Renal cortical epithelial cell (primary cell): ENCODE measurements around the gene ELFN2. TPM values are rescaled to one million over a fixed set of nuclear protein-coding genes. Genes with fewer than 3 reads are reported as not detected.
A peak's percentile ranks its signal among the peaks of the same experiment; 100 is the strongest.

Experiments used
- DNase-seq: peaks from one replicate; pipeline ENCODE4 v3.0.0-alpha.2; 2011; ENCODE audit warnings: low read depth
- total RNA-seq: library from RNA; depleted of rRNA; stranded (reverse); fragments of >200 nt; gene quantifications from 2 replicates; pipeline ENCODE4 v1.2.3, GENCODE V29; 2014

The ELFN2 gene
- total RNA-seq, 1 donor from 2014 or later: 18.8 TPM

DNA sequence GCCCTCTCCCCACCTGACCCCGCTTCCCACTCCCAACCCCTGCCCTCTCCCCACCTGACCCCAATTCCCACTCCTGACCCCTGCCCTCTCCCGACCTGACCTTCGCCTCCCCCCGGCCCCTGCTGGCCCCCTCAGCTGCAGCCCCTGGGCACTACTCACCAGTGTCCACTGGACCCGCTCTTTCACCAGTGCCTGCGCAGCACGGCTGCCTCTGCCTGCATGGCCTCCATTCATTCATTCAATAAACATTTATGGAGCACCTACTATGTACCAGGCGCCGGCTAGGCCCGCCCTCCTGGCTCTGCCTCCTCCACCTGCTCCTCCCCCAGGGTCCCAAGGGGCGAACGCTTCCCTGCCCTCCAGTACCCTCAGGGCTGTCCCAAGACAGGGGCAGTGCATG, 42.6 kb downstream of the ELFN2 start:
- DNase-seq: no peak

GRCh38 chr22:37383341-37383740, 43.9 kb downstream of the ELFN2 start:
- no peak for DNase-seq

GRCh38 chr22:37381489-37381888, 45.8 kb downstream of the ELFN2 start:
- peak; percentile 49 for DNase-seq

DNA sequence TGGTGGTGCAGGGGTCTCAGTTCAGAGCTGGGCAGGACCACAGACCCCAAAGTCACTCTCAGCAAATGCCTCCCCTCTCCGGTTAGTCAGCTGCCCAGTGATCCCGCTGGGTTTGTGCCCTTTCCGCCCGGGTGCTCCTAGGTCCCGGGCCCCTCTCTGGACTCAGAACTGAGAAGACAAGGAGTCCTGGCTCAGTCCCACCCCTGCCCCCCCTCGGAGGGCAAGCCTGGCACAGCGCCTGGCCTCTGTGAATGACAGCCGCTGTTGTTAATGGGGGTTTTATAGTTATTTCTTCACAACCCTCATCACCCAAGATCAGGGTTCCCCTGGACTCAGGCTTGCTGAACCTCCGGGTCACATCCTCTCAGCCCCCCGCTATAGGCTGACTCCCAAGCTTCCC, 47.6 kb downstream of the ELFN2 start:
- no peak for DNase-seq

DNA sequence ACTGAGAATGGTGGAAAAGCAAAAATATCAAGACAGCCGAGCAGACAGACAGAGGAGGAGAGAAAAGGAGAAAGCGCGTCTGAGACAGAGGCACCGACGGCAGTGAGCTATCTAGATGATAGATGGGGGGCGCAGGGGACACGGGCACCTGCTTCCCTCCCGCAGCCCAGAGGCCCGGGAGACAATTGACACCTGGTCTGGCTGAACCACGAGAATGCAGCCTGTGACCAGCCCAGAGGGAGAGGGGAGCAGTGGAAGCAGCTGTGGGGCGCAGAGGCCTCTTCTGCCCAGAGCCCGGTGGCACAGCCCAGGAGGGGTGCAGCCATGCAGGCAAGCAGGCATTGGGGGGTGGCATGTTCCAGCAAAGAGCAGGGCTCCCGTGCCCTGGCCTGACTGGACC, 48.2 kb downstream of the ELFN2 start:
- DNase-seq: no peak

DNA sequence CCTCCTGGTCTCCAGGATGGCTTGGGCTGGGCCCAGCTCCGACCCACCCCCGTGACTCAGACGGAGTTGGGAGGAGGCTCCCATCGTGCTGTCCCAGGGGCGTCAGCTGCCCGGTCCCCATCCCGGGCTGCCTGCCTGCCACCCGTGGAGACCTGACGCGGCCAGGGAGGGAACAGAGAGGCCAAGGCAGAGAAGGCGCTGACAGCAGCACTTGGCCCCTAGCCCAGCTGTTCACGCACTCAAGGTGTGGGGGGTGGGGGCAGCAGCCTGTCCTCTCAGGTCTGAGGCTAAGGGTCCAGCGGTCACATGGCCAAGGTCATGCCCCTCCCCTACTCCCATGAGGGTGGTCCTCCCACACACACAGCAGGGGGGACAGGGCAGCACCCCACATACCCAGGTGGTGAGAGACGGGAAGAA, 48.6 kb downstream of the ELFN2 start:
- DNase-seq: no peak

DNA sequence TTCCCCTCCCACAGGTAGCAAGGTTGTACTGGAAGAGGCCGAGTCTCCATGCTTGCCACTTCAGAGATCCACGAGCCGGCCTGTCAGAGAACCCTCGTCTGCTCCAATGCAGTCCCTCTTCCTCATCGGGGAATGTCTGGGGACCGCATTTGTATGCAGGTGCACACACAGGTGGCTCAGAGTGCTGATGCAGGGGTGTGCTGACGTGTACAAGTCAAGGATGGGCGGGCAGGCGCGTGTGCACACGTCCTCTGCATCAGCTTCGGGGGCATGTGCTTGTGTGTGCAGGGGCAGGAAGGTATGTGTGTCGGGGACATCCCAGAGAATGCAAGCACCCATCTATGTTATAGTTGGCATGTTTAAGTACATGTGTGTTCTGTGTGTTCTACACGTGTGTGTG, 49.4 kb downstream of the ELFN2 start:
- no peak for DNase-seq

- DNase-seq: no peak
These were observed 50.1 kb downstream of the ELFN2 start for GRCh38 chr22:37377138-37377537.

DNA sequence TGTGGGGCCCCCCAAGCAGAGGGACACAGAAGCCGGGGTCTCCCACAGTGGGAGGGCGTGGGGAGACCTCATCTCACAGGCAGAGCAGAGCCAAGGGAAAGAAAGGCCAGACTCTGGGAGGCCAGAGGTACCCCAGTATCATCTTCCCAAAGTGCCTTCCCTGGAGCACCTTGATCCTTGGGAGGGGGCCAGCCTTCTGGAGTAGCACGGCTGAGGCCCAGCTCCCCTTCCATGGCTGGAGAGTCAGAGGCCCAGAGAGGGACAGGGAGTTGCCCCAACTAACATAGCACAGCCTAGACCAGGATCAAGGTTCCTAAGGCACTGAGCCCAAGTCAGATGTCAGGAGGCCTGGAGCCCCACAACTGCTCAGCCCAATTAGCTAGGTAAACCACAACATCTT, 50.6 kb downstream of the ELFN2 start:
- no peak for DNase-seq

GRCh38 chr22:37375801-37376200, 51.5 kb downstream of the ELFN2 start:
- no peak for DNase-seq

GRCh38 chr22:37374571-37374970, 52.7 kb downstream of the ELFN2 start:
- no peak for DNase-seq

- DNase-seq: no peak
These were observed 53.8 kb downstream of the ELFN2 start for GRCh38 chr22:37373451-37373850.

- no peak for DNase-seq
These were observed 55.4 kb downstream of the ELFN2 start for GRCh38 chr22:37371911-37372310.

- no peak for DNase-seq
These were observed 55.8 kb downstream of the ELFN2 start for GRCh38 chr22:37371491-37371890.

DNA sequence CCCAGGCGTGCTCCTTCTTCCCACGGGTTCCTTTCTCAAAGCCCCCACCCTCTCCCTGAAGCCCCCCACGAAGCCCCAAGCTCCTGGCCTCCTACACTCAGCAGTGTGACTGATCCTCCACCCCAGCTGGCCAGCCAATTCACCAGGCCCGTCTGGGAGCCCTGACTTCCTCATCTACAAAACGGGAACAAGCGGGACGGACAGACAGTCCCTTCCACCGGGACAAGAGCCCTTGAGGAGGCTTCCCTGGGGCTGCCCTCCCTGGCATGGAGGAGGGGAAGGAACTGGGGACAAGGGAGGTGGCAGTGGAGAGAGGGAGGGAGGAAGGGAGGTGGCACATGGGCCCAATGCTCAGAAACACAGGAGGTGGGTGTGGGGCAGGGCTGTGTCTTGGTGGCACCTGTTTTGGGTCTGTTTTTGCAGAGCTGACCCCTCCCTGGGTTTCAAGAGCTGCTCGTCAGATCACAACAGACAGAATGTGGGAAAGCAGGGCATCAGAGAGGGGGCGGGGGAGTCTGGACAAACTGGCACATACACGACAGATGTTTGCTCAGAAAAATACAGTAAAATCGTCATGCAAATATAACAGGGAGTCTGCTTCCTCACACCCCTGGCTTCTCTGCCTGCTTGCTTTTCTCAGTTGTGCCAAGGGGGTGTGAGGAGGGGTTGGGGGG, 56.8 kb downstream of the ELFN2 start:
- DNase-seq: no peak

- DNase-seq: no peak
These were observed 57.8 kb downstream of the ELFN2 start for GRCh38 chr22:37369483-37369882.

DNA sequence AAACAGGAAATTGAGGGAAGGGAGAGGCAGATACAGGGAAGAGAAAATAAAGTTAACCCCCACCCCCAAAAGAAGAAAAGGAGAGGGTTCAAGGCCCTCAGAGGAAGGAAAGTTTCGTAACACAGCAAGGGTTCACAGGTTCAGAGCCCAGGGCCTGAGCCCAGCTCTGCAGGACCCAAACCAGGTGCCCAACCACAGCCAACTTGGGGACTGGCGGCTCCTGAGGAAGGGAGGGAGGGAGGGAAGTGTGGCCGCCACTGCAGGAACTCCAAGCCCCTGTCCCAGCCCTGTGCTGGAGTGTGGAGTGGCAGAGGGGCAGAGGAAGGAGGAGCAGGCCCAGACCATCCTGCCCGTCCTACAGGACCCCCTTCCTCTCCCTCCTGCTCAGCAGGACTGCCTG, 59.2 kb downstream of the ELFN2 start:
- no peak for DNase-seq

- no peak for DNase-seq
These were observed 60.7 kb downstream of the ELFN2 start for GRCh38 chr22:37366601-37367000.

DNA sequence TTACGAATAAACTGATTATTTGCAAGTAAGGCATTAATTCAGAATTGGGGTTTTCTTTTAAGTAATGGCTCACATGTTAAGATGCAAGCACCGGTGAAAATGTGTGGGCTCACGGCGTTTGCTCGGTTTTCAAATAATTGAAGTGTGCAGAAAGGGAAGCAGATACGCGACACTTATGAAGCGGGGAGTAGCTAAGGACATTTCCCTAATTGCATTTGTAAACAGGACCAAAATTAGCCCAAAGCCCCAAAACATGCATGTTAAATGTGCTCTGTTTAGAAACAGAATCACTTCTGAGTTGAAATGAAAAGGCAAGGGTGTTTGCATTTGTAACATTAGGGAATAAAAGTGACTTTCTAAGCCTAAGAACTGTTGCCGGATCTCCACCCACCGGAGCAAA, 61.3 kb downstream of the ELFN2 start:
- no peak for DNase-seq

DNA sequence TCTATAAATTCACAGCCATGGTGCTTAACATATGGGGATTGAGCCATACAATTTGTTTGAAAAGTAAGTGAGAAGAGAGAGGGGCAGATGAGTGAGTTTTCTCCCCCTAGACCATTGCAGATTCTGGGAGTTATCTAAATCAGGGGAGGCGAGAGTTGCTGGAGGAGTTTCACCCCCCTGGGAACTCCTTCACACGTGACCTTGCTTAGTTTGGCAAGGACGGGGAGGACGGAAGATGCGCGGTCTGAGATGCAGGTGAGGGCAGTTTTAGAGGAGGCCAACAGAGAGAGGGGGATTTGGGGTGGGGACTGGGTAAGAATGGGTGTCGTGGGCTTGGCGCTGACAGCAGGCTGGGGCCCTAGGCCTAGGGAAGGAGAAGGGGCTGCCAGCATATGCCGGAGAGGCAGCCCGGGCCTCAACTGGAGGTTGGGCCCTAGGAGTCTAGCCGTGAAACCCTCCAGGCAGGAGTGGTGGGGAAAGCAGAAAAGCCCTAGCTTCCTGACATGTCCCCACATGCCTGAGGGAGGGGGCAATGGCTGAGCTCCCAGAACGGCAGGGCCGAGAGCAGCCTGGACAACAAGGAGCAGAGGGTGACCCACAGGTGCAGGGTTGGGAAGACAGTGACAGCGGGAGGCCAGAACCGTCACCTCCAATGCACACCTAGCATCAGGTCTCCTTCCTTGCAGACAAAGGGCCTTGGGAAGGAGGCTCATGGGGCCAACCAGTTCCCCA, 63.9 kb downstream of the ELFN2 start:
- DNase-seq: no peak

- DNase-seq: no peak
These were observed 64.7 kb downstream of the ELFN2 start for GRCh38 chr22:37362621-37363020.

GRCh38 chr22:37358917-37359316, 68.4 kb downstream of the ELFN2 start:
- DNase-seq: no peak

- no peak for DNase-seq
These were observed 68.9 kb downstream of the ELFN2 start for GRCh38 chr22:37358386-37358785.
